Endodermal cell (in vitro differentiated cells): ENCODE results near the gene NAGA. TPM values are rescaled to one million over a fixed set of nuclear protein-coding genes. Genes with fewer than 3 reads are reported as not detected.

Experiments
- DNase-seq: peaks from one replicate; pipeline ENCODE4 v3.0.0-alpha.2; 2017
- H3K27ac ChIP-seq: 2 replicates; pipeline ENCODE4 v1.5.1; 2013; ENCODE audit warnings: mild to moderate bottlenecking, low read depth, low read length, moderate library complexity
- H3K27me3 ChIP-seq: 2 replicates; pipeline ENCODE4 v1.6.1; 2013; ENCODE audit warnings: mild to moderate bottlenecking, low read length, moderate library complexity; ENCODE audit not compliant: insufficient read depth, control insufficient read depth, poor library complexity, severe bottlenecking
- H3K36me3 ChIP-seq: 2 replicates; pipeline ENCODE4 v1.7.0; 2013; ENCODE audit warnings: mild to moderate bottlenecking, low read length, moderate library complexity; ENCODE audit not compliant: control insufficient read depth, insufficient read depth
- H3K4me1 ChIP-seq: one replicate; pipeline ENCODE4 v1.7.0; 2013; ENCODE audit warnings: low read length; ENCODE audit not compliant: control insufficient read depth, insufficient read depth
- H3K4me3 ChIP-seq: 2 replicates; pipeline ENCODE4 v1.5.1; 2013; ENCODE audit warnings: mild to moderate bottlenecking, low read length, moderate library complexity
- H3K9ac ChIP-seq: 2 replicates; pipeline ENCODE4 v1.6.1; 2013; ENCODE audit warnings: mild to moderate bottlenecking, low read length, moderate library complexity; ENCODE audit not compliant: poor library complexity, severe bottlenecking; ENCODE audit errors: extremely low read depth
- H3K9me3 ChIP-seq: 2 replicates; pipeline ENCODE4 v1.6.1; 2013; ENCODE audit warnings: mild to moderate bottlenecking, low read length, moderate library complexity; ENCODE audit not compliant: control insufficient read depth
- H3K27ac Mint-ChIP-seq: 2 replicates; pipeline ENCODE4 v1.8.0; 2020; ENCODE audit warnings: mixed read lengths
- H3K27me3 Mint-ChIP-seq: 2 replicates; pipeline ENCODE4 v1.8.0; 2021; ENCODE audit warnings: mild to moderate bottlenecking, mixed read lengths; ENCODE audit not compliant: insufficient read depth
- H3K36me3 Mint-ChIP-seq: 2 replicates; pipeline ENCODE4 v1.8.0; 2020; ENCODE audit warnings: low read depth, mixed read lengths
- H3K4me1 Mint-ChIP-seq: 2 replicates; pipeline ENCODE4 v1.8.0; 2020; ENCODE audit warnings: mixed read lengths
- H3K4me3 Mint-ChIP-seq: 2 replicates; pipeline ENCODE4 v1.8.0; 2020; ENCODE audit warnings: mild to moderate bottlenecking, moderate library complexity, mixed read lengths
- H3K9me3 Mint-ChIP-seq: 2 replicates; pipeline ENCODE4 v1.8.0; 2020; ENCODE audit warnings: mild to moderate bottlenecking, mixed read lengths
- WGBS, 2 experiments: methylation state at CpG; one replicate each; pipeline versions ENCODE4 v1.1.5 to v1.1.7; 2013; ENCODE audit warnings: missing lambda C conversion rate in 2 of 2, mixed read lengths in 1 of 2; ENCODE audit not compliant: insufficient coverage in 1 of 2, insufficient read length in 1 of 2; 5-methylcytosine and 5-hydroxymethylcytosine counted together
- total RNA-seq, 2 donors: library from RNA; stranded (reverse); fragmentation: NEBNext Ultra II Directional in 1 of 2; extraction: Animal tissue kit (Norgen Biotek cat#: 25700) in 1 of 2; gene quantifications; 2 replicates in 1 of 2; 3 replicates in 1 of 2; pipeline ENCODE4 v1.2.1, GENCODE V29; 2021
- TF ChIP-seq, protein P1 (sequence below): fragments of 200-600 bp; sonication (generic); conservative IDR thresholded peaks from 2 replicates; pipeline ENCODE4 v1.5.0; 2021; ENCODE audit warnings: antibody characterized with exemption, mild to moderate bottlenecking

NAGA gene
- total RNA-seq, 2 donors from 2014 or later: 19.2 to 25.4 TPM

DNA sequence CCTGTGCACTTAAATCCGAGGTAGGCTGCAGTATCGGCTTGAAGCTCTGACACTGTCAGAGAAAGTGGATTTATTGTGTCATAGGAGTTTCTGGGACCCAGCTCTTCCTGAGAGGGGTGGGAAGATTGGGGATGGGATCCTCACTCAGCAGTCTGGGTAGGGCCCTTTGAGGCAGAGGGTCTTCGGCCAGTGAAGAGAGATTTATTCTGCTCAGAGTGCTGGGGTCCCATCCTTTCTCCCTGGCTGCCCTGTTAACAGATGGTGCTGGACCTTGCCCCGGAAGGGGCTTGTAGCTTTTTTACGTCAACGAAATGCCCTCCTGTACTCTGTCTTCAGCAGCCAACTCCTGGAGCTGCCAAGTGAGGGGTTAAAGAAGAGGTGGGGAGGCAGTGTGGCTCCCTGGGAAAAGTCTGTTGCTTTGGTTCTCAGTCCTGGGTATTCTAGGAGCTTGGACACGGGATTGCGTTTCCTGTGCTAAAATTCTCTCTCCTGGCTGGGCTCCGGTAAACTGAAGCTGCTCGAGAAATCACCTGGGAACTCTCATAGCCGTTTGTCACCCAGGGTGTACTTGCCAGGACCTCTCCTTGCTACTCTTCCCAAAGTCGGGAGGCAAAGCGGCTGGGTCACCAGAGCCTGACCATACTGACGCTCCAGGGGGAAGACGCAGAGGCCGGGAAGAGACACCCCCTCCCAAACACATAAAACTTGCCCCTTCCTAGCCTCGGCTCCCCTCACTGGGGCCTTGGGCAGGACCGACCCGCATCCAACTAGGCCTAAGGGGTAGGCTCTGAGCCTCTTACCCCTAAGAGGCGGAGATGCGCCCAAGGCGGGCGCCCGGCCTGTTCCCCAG lies 8.1 kb upstream of the NAGA start:
- TF ChIP-seq, protein P1, sequence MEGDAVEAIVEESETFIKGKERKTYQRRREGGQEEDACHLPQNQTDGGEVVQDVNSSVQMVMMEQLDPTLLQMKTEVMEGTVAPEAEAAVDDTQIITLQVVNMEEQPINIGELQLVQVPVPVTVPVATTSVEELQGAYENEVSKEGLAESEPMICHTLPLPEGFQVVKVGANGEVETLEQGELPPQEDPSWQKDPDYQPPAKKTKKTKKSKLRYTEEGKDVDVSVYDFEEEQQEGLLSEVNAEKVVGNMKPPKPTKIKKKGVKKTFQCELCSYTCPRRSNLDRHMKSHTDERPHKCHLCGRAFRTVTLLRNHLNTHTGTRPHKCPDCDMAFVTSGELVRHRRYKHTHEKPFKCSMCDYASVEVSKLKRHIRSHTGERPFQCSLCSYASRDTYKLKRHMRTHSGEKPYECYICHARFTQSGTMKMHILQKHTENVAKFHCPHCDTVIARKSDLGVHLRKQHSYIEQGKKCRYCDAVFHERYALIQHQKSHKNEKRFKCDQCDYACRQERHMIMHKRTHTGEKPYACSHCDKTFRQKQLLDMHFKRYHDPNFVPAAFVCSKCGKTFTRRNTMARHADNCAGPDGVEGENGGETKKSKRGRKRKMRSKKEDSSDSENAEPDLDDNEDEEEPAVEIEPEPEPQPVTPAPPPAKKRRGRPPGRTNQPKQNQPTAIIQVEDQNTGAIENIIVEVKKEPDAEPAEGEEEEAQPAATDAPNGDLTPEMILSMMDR: no peak
- Histone ChIP-seq H3K4me3 (peak overlapping the region; percentile 96), H3K9me3 (no peaks in the 10 kb centered on the region), H3K4me1 (no peaks in the 10 kb centered on the region), H3K9ac (peak overlapping the region; percentile 84), H3K27ac (peak overlapping the region; percentile 76), H3K36me3 (peaks cover 8% of the 10 kb centered on the region), H3K27me3 (no peaks in the 10 kb centered on the region)
- 84 to 85% methylated on average over 18 to 24 of the region's 24 CpGs for WGBS, 2 experiments
- peak overlapping the region; percentile 81 for H3K4me3 Mint-ChIP-seq
- no peaks in the 10 kb centered on the region for H3K9me3 Mint-ChIP-seq
- H3K27ac Mint-ChIP-seq: peak overlapping the region; percentile 95
- peaks cover 19% of the 10 kb centered on the region for H3K36me3 Mint-ChIP-seq
- peaks cover 10% of the 10 kb centered on the region for H3K4me1 Mint-ChIP-seq
- no peak for DNase-seq
- H3K27me3 Mint-ChIP-seq: no peaks in the 10 kb centered on the region

DNA sequence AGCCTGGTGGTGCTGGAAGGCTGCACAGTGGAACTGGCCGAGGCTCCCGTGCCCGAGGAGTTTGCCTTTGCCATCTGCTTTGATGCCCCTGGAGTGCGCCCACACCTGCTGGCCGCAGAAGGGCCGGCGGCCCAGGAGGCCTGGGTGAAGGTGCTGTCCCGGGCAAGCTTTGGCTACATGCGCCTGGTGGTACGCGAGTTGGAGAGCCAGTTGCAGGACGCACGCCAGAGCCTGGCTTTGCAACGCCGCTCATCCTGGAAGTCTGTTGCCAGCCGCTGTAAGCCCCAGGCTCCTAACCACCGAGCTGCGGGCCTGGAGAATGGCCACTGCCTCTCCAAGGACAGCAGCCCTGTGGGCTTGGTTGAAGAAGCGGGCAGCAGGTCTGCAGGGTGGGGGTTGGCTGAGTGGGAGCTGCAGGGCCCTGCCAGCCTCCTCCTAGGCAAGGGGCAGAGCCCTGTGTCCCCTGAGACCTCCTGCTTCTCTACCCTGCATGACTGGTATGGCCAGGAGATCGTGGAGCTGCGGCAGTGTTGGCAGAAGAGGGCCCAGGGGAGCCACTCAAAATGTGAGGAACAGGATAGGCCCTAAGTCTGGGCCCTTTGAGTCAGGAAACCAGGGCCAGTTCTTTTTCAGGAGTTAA lies 7.0 kb upstream of the NAGA start:
- H3K27ac ChIP-seq: no peak overlapping the region
- Mint-ChIP-seq H3K4me1 (peaks cover 13% of the 10 kb centered on the region), H3K9me3 (no peaks in the 10 kb centered on the region), H3K27ac (peak overlapping the region; percentile 95), H3K27me3 (peaks cover 2% of the 10 kb centered on the region), H3K4me3 (no peak overlapping the region), H3K36me3 (peaks cover 14% of the 10 kb centered on the region)
- no peak overlapping the region for H3K9ac ChIP-seq
- no peaks in the 10 kb centered on the region for H3K4me1 ChIP-seq
- no peak overlapping the region for H3K4me3 ChIP-seq
- TF ChIP-seq, protein P1: no peak
- WGBS, 2 experiments: 89 to 93% methylated on average over 6 to 21 of the region's 21 CpGs
- H3K27me3 ChIP-seq: no peaks in the 10 kb centered on the region
- H3K36me3 ChIP-seq: peaks cover 3% of the 10 kb centered on the region
- DNase-seq: no peak
- H3K9me3 ChIP-seq: no peaks in the 10 kb centered on the region

DNA sequence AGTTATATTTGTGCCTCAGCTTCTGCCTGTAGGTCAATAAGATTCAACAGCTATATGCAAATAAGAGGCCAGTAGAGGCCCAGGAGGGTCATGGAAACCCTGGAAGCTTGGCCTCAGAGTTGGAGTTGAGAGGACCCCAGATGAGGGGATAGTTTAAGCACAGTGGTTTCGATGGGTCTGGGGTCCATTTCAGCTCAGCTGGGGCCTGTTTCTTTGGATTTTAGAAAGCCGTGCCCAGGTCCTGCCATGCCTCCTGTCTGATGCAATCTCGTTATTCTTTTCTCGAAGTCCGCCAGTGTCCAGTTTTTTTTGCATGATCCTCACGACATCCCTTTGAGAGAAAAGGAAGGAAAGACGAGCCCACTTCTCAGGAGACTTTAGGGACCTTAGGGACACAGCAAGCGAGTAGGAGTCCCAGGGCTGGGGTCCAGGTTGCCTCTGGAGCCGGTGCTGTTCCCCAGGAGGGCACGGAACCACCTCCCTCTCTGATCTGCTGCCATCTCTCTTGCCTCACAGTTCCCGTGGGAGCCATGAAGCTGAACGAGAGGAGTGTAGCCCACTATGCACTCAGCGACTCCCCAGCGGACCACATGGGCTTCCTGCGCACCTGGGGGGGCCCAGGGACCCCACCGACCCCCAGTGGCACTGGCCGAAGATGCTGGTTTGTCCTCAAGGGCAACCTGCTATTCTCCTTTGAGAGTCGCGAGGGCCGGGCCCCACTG lies 6.3 kb upstream of the NAGA start:
- TF ChIP-seq, protein P1: no peak
- H3K4me1 Mint-ChIP-seq: peaks cover 13% of the 10 kb centered on the region
- no peak for DNase-seq
- Histone ChIP-seq H3K27me3 (no peaks in the 10 kb centered on the region), H3K4me1 (no peaks in the 10 kb centered on the region), H3K36me3 (no peaks in the 10 kb centered on the region), H3K4me3 (no peak overlapping the region), H3K27ac (no peak overlapping the region), H3K9ac (no peak overlapping the region), H3K9me3 (no peaks in the 10 kb centered on the region)
- H3K4me3 Mint-ChIP-seq: no peak overlapping the region
- no peak overlapping the region for H3K27ac Mint-ChIP-seq
- 92 to 96% methylated on average over 18 to 20 of the region's 20 CpGs for WGBS, 2 experiments
- peaks cover 5% of the 10 kb centered on the region for H3K27me3 Mint-ChIP-seq
- peaks cover 9% of the 10 kb centered on the region for H3K36me3 Mint-ChIP-seq
- no peaks in the 10 kb centered on the region for H3K9me3 Mint-ChIP-seq
